Nephron progenitor cell (in vitro differentiated cells): ENCODE data around the gene JAK1.

ENCODE experiments used
- DNase-seq: peaks from one replicate; pipeline ENCODE4 v3.0.0; 2021
- H3K27ac Mint-ChIP-seq: 2 replicates; pipeline ENCODE4 v1.8.0; 2021; ENCODE audit warnings: mild to moderate bottlenecking, moderate library complexity, mixed read lengths
- H3K27me3 Mint-ChIP-seq: 2 replicates; pipeline ENCODE4 v1.8.0; 2021; ENCODE audit warnings: mild to moderate bottlenecking, low read depth, mixed read lengths; ENCODE audit not compliant: poor library complexity
- H3K36me3 Mint-ChIP-seq: 2 replicates; pipeline ENCODE4 v1.8.0; 2021; ENCODE audit warnings: low read depth, mixed read lengths
- H3K4me1 Mint-ChIP-seq: 2 replicates; pipeline ENCODE4 v1.8.0; 2021; ENCODE audit warnings: mixed read lengths
- H3K4me3 Mint-ChIP-seq: 2 replicates; pipeline ENCODE4 v1.8.0; 2021; ENCODE audit warnings: mild to moderate bottlenecking, moderate library complexity, mixed read lengths
- H3K9me3 Mint-ChIP-seq: 2 replicates; pipeline ENCODE4 v1.8.0; 2021; ENCODE audit warnings: mild to moderate bottlenecking, moderate library complexity, mixed read lengths
- TF ChIP-seq, protein P1 (sequence below): fragments of 200-600 bp; sonication (generic); IDR thresholded peaks from 2 replicates; pipeline ENCODE4 v1.5.0; 2021; ENCODE audit warnings: antibody characterized with exemption

The JAK1 gene

DNA sequence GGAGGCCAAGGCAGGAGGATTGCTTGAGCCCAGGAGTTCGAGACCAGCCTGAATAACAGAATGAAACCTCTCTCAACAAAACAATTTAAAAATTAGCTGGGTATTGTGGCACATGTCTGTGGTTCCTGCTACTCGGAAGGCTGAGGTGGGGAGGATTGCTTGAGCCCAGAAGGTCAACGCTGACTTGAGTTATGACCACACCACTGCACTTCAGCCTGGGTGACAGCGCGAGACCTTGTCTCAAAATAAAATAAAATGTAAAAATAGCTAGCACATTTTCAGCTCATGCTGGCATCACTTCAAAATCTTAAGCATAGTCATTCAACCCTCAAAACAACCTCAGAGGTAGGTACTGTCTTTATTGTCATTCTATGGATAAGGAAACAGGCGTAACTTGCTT lies 6.4 kb downstream of the JAK1 start:
- H3K27ac Mint-ChIP-seq, result no peak overlapping the region
- no peaks in the 10 kb centered on the region for H3K36me3 Mint-ChIP-seq
- no peak overlapping the region for H3K4me3 Mint-ChIP-seq
- peaks cover 16% of the 10 kb centered on the region for H3K27me3 Mint-ChIP-seq
- no peak for DNase-seq
- H3K9me3 Mint-ChIP-seq, result no peaks in the 10 kb centered on the region
- peaks cover 19% of the 10 kb centered on the region for H3K4me1 Mint-ChIP-seq
- TF ChIP-seq, protein P1, sequence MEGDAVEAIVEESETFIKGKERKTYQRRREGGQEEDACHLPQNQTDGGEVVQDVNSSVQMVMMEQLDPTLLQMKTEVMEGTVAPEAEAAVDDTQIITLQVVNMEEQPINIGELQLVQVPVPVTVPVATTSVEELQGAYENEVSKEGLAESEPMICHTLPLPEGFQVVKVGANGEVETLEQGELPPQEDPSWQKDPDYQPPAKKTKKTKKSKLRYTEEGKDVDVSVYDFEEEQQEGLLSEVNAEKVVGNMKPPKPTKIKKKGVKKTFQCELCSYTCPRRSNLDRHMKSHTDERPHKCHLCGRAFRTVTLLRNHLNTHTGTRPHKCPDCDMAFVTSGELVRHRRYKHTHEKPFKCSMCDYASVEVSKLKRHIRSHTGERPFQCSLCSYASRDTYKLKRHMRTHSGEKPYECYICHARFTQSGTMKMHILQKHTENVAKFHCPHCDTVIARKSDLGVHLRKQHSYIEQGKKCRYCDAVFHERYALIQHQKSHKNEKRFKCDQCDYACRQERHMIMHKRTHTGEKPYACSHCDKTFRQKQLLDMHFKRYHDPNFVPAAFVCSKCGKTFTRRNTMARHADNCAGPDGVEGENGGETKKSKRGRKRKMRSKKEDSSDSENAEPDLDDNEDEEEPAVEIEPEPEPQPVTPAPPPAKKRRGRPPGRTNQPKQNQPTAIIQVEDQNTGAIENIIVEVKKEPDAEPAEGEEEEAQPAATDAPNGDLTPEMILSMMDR, result no peak

DNA sequence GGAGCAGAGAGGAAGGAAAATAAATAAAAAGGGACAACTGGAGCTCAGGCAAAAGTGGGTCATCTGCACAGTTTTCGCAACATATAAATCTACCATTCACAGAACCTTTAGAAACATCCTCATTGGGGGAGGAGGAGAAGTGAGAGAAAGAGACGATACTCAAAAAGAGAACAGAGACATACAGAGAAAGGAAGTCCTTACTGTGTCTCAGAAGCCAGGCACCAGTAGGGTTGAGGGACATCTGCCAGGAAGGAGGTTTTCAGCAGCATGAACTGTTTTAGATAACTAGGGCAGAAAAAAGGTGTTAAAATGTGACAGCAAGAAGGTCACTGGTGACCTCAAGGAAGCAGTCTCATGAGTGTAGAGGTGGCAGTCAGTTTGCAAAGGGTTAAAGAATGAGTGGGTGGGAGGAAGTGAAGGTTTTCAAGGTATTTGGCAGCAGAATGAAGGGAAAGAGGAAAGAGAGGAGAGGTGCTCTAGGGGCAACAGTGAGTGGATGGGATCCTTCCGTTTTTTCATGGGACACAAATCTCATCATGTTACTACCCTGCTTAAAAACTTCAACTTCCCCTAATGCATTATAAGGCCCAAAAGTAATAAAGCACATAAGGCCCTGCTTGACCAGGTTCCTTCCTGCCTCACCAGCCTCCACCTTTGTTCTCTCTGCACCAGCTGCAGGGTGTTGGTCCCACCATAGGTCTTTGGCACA lies 9.5 kb downstream of the JAK1 start:
- Mint-ChIP-seq H3K27ac (no peak overlapping the region), H3K9me3 (no peaks in the 10 kb centered on the region), H3K27me3 (no peaks in the 10 kb centered on the region), H3K36me3 (no peaks in the 10 kb centered on the region), H3K4me3 (no peak overlapping the region), H3K4me1 (peaks cover 9% of the 10 kb centered on the region)
- DNase-seq, result no peak
- TF ChIP-seq, protein P1, result no peak

DNA sequence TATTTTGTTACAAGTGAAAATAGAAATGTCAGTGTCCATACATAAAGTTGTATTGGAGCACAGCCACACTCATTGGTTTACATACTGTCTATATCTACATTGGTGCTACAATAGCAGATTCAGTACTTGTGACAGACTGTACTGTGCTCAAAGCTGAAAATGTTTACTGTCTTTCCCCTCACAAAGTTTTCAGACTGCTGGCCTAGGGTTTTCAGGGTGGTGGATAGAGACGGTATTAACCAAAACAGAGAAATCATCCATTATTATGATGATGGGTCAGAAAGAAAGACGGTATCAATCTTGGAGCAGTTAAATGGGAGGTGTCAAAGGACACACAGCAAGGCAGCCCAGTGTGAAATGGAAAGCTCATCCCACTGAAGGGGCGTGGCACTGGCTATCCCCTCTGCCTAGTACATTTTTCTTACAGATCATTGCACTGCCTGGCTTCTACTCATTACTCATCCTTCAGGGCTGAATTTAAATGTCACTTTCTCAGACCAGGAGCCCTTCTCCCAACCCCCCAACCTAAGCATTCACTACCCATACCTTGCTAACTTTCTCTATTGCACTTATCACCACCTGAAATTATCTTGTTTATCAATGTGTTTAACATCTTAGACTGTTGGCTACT lies 10.2 kb downstream of the JAK1 start:
- no peaks in the 10 kb centered on the region for H3K36me3 Mint-ChIP-seq
- DNase-seq, result no peak

DNA sequence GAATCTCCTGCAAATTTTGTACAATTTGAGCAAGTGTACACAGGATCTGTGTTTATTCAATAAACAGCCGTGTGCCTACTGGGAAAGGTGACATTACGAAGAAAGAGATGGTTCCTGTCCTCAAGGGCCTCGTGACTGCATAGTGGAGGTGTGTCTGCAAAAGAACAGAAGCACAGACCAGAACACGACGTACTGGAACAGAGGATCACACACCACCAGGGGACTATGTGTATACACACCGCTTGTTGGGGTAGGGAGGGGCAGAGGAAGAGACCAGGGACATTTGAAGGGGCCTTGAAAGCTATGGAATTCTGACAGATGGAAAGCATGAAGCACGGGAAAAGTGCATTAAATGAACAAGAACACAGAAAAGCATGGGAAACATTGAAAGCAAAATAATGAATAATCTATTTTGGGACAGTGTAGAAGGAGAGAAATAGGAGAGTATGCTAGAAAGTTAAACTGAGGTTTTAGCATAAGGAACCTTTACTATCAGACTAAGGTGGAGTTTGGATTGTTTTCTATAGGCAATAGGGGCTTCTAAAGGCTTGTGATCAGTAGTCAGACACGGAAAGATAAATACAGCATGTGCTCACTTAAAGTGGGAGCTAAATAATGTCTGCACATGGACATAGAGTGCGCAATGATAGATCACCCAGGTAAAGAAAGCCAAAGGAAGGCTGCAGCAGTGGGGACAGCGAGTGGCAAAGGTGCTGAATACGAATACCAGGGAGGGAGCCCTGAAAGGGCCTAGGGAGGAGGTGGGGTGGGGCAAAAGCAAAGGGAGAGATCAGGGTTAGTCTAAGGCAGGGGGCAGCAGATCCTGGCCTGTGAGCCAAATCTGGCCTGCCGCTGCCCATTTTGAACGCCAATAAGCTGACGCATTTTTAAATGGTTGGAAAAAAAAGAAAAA lies 11.0 kb downstream of the JAK1 start:
- H3K36me3 Mint-ChIP-seq, result no peaks in the 10 kb centered on the region
- H3K4me3 Mint-ChIP-seq, result no peak overlapping the region
- no peaks in the 10 kb centered on the region for H3K9me3 Mint-ChIP-seq
- H3K27me3 Mint-ChIP-seq, result no peaks in the 10 kb centered on the region
- DNase-seq, result no peak
- no peak overlapping the region for H3K27ac Mint-ChIP-seq
- TF ChIP-seq, protein P1, result no peak
- H3K4me1 Mint-ChIP-seq, result peaks cover 8% of the 10 kb centered on the region

More for the DNA sequence above, 10.2 kb downstream of the JAK1 start:
- no peaks in the 10 kb centered on the region for H3K9me3 Mint-ChIP-seq
- no peak overlapping the region for H3K27ac Mint-ChIP-seq
- TF ChIP-seq, protein P1, result no peak
- H3K27me3 Mint-ChIP-seq, result no peaks in the 10 kb centered on the region
- peaks cover 4% of the 10 kb centered on the region for H3K4me1 Mint-ChIP-seq
- no peak overlapping the region for H3K4me3 Mint-ChIP-seq

GRCh38 chr1:64953241-64953640 lies 13.1 kb downstream of the JAK1 start:
- H3K4me1 Mint-ChIP-seq, result peaks cover 17% of the 10 kb centered on the region
- H3K4me3 Mint-ChIP-seq, result no peak overlapping the region
- no peaks in the 10 kb centered on the region for H3K36me3 Mint-ChIP-seq
- H3K27ac Mint-ChIP-seq, result no peak overlapping the region
- H3K9me3 Mint-ChIP-seq, result no peaks in the 10 kb centered on the region
- DNase-seq, result no peak
- TF ChIP-seq, protein P1, result no peak
- no peaks in the 10 kb centered on the region for H3K27me3 Mint-ChIP-seq
